VCaP (cell line): ENCODE measurements around the gene AUTS2.

ENCODE experiments used
- H3K27ac ChIP-seq: fragments of 450-650 bp; 2 replicates; pipeline ENCODE4 v1.5.1; 2017
- TF ChIP-seq, protein P1 (sequence below): fragments of 450-650 bp; conservative IDR thresholded peaks from 2 replicates; pipeline ENCODE4 v1.5.1; 2017; ENCODE audit warnings: mild to moderate bottlenecking, moderate library complexity

Gene AUTS2

GRCh38 chr7:70758646-70759045 lies 1160.4 kb downstream of the AUTS2 start:
- no peak overlapping the region for H3K27ac ChIP-seq
- TF ChIP-seq, protein P1, sequence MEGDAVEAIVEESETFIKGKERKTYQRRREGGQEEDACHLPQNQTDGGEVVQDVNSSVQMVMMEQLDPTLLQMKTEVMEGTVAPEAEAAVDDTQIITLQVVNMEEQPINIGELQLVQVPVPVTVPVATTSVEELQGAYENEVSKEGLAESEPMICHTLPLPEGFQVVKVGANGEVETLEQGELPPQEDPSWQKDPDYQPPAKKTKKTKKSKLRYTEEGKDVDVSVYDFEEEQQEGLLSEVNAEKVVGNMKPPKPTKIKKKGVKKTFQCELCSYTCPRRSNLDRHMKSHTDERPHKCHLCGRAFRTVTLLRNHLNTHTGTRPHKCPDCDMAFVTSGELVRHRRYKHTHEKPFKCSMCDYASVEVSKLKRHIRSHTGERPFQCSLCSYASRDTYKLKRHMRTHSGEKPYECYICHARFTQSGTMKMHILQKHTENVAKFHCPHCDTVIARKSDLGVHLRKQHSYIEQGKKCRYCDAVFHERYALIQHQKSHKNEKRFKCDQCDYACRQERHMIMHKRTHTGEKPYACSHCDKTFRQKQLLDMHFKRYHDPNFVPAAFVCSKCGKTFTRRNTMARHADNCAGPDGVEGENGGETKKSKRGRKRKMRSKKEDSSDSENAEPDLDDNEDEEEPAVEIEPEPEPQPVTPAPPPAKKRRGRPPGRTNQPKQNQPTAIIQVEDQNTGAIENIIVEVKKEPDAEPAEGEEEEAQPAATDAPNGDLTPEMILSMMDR, result no peak

- TF ChIP-seq, protein P1, result no peak
- no peak overlapping the region for H3K27ac ChIP-seq
These were observed 1161.4 kb downstream of the AUTS2 start for GRCh38 chr7:70759674-70760073.

DNA sequence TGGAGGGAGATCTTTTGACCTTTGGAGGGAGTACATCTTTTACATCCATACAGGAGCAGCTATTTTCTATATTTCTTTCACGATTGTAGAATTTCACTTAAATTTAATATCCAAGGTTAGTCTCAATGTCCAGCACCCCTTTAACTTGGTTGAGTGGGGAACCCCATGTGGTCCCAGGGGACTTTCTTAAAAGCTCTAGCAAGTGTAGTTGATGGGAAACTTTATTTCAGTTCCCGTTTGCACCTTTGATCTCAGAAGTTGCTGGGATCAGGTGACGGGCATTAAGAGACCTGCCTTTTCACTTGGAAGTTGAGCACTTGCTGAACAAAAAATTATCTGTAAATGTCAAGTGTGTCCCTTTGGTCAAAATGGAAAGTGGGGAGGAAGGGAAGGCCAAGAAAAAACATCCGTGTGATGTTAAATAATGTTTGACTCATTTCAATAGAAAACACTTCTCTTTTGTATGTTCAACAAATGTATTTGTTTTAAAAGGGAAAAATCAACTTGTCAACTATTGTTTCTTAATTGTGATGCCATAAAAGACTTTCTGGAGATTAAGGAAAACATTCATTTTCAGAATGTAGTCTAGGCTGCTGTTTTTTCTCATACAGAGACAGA lies 1163.5 kb downstream of the AUTS2 start:
- no peak overlapping the region for H3K27ac ChIP-seq
- TF ChIP-seq, protein P1, result no peak

DNA sequence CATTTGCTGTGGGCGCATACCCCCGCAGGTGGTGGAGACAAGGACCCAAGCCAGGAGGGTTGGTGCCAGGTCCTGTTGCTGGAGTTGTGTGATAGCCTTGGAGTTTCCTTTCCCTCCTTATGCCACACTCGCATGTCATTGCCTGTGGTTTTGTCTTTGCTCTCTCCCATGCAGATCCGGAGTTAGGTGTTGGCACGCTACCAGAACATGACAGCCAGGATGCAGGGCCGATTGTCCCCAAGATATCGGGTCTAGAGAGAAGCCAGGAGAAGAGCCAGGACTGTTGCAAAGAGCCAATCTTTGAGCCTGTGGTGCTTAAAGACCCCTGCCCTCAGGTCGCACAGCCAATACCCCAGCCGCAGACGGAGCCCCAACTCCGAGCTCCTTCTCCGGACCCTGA lies 1164.4 kb downstream of the AUTS2 start:
- TF ChIP-seq, protein P1, result no peak

GRCh38 chr7:70763961-70764691 lies 1165.9 kb downstream of the AUTS2 start:
- TF ChIP-seq, protein P1, result no peak
- no peak overlapping the region for H3K27ac ChIP-seq

More for the DNA sequence above, 1164.4 kb downstream of the AUTS2 start:
- no peak overlapping the region for H3K27ac ChIP-seq

- TF ChIP-seq, protein P1, result no peak
- H3K27ac ChIP-seq, result no peak overlapping the region
These were observed 1166.5 kb downstream of the AUTS2 start for GRCh38 chr7:70764701-70765208.

- TF ChIP-seq, protein P1, result no peak
- no peak overlapping the region for H3K27ac ChIP-seq
These were observed 1167.4 kb downstream of the AUTS2 start for GRCh38 chr7:70765651-70766050.
